HL-60 (cell line): ENCODE data around the gene APOL2.

ENCODE experiments used
- DNase-seq, 2 experiments: peaks; one replicate each; pipeline ENCODE4 v3.0.0-alpha.2; 2010 to 2020; ENCODE audit warnings: low read depth in 1 of 2, low spot score in 1 of 2
- H3K27ac ChIP-seq: fragments of 250-450 bp; sonication (Bioruptor Pico); replicated peaks from 2 replicates; pipeline ENCODE4 v1.5.1; 2020; ENCODE audit warnings: mild to moderate bottlenecking, moderate library complexity
- H3K27me3 ChIP-seq: fragments of 250-450 bp; sonication (Bioruptor Pico); 2 replicates; pipeline ENCODE4 v1.5.1; 2021; ENCODE audit warnings: mild to moderate bottlenecking, moderate library complexity; ENCODE audit not compliant: insufficient read depth, poor library complexity, severe bottlenecking
- H3K4me3 ChIP-seq: replicated peaks from 2 replicates; pipeline ENCODE4 v1.5.1; 2011; ENCODE audit warnings: mild to moderate bottlenecking, control low read depth, low read length; ENCODE audit not compliant: insufficient read depth
- CTCF ChIP-seq: IDR thresholded peaks from one replicate; pipeline ENCODE4 v1.5.1; 2011; ENCODE audit warnings: low read length, control low read depth, inconsistent platforms; ENCODE audit not compliant: insufficient read depth
- GABPA ChIP-seq: IDR thresholded peaks from 2 replicates; pipeline ENCODE4 v1.6.1; 2012; ENCODE audit warnings: low read depth
- POLR2AphosphoS5 ChIP-seq: IDR thresholded peaks from 2 replicates; pipeline ENCODE4 v1.6.1; 2012; ENCODE audit warnings: low read depth
- REST ChIP-seq: IDR thresholded peaks from 2 replicates; pipeline ENCODE4 v1.6.1; 2012; ENCODE audit warnings: low read depth; ENCODE audit not compliant: insufficient replicate concordance
- SPI1 ChIP-seq: IDR thresholded peaks from 2 replicates; pipeline ENCODE4 v1.6.1; 2012; ENCODE audit warnings: low read depth, mild to moderate bottlenecking, borderline replicate concordance

The APOL2 gene

GRCh38 chr22:36245805-36246356 lies 6.6 kb upstream of the APOL2 start:
- H3K27me3 ChIP-seq = no peaks in the 10 kb centered on the region
- H3K27ac ChIP-seq = no peak overlapping the region
- no peak for TF ChIP-seq CTCF
- no peak for TF ChIP-seq REST
- no peak for TF ChIP-seq SPI1
- TF ChIP-seq POLR2AphosphoS5 = no peak
- TF ChIP-seq GABPA = no peak
- DNase-seq = no peak
- no peak overlapping the region for H3K4me3 ChIP-seq

- no peak overlapping the region for H3K4me3 ChIP-seq
- H3K27ac ChIP-seq = no peak overlapping the region
- no peak for DNase-seq
- H3K27me3 ChIP-seq = no peaks in the 10 kb centered on the region
- no peak for TF ChIP-seq CTCF
- TF ChIP-seq POLR2AphosphoS5 = no peak
- no peak for TF ChIP-seq SPI1
- TF ChIP-seq REST = no peak
- TF ChIP-seq GABPA = no peak
Observed at GRCh38 chr22:36244522-36245391, 5.4 kb upstream of the APOL2 start.

GRCh38 chr22:36243986-36244385 lies 4.7 kb upstream of the APOL2 start:
- Histone ChIP-seq H3K27me3 (no peaks in the 10 kb centered on the region), H3K4me3 (no peak overlapping the region), H3K27ac (no peak overlapping the region)
- DNase-seq = no peak
- TF ChIP-seq SPI1 (no peak), GABPA (no peak), CTCF (no peak), POLR2AphosphoS5 (no peak), REST (no peak)
